Gastrocnemius medialis (tissue), 4 donors: Measurements from ENCODE around the gene TOR1AIP2. TPM values are rescaled to one million over a fixed set of nuclear protein-coding genes. Genes with fewer than 3 reads are reported as not detected.

ENCODE experiments used
- ATAC-seq, 2 donors: fragments of 150-250 bp; one replicate each; pipeline ENCODE4 v1.9.1; 2016
- DNase-seq, 2 donors: peaks; one replicate each; pipeline ENCODE4 v3.0.0-alpha.2; 2019
- H3K27ac ChIP-seq, 4 donors: fragments of 200-600 bp; sonication (generic); 1 replicate in 1 of 4; 2 replicates in 3 of 4; pipeline ENCODE4 v1.5.1; 2016 to 2018; ENCODE audit warnings: mild to moderate bottlenecking in 2 of 4, moderate library complexity in 1 of 4
- H3K27me3 ChIP-seq, 3 donors: fragments of 200-600 bp; sonication (generic) in 2 of 3; 1 replicate in 1 of 3; 2 replicates in 2 of 3; pipeline versions ENCODE4 v1.5.1 to v1.6.0; 2016 to 2019; ENCODE audit warnings: mild to moderate bottlenecking in 1 of 3, moderate library complexity in 1 of 3
- H3K36me3 ChIP-seq, 2 donors: fragments of 200-600 bp; sonication (generic) in 1 of 2; one replicate each; pipeline ENCODE4 v1.5.1; 2017 to 2018
- H3K4me1 ChIP-seq, 2 donors: fragments of 200-600 bp; sonication (generic) in 1 of 2; one replicate each; pipeline ENCODE4 v1.5.1; 2016 to 2017; ENCODE audit warnings: mild to moderate bottlenecking in 2 of 2
- H3K4me3 ChIP-seq, 4 donors: fragments of 200-600 bp; sonication (generic) in 3 of 4; 1 replicate in 1 of 4; 2 replicates in 3 of 4; pipeline ENCODE4 v1.5.1; 2016 to 2019; ENCODE audit warnings: mild to moderate bottlenecking in 2 of 4
- H3K9me3 ChIP-seq, 3 donors: fragments of 200-600 bp; sonication (generic) in 2 of 3; 1 replicate in 1 of 3; 2 replicates in 2 of 3; pipeline ENCODE4 v1.5.1; 2016 to 2019
- POLR2A ChIP-seq, 2 donors: fragments of 450-650 bp; IDR thresholded peaks; one replicate each; pipeline ENCODE4 v1.6.1; 2017; ENCODE audit warnings: antibody characterized with exemption in 2 of 2, mild to moderate bottlenecking in 2 of 2, moderate library complexity in 2 of 2
- in situ Hi-C, 4 donors: fragments of 200-750 bp; cut with MboI; loops; one replicate each; pipeline versions ENCODE4 v1.15.0 to v1.8.0; 2017; ENCODE audit warnings: low sequenced_read_pairs in 4 of 4
- intact Hi-C: fragments of 100-400 bp; cut with DNase I; formaldehyde crosslinking; loops from one replicate; pipeline ENCODE4 v1.15.1; 2023; ENCODE audit warnings: low total_unique reads
- total RNA-seq, 4 donors: library from RNA; depleted of rRNA; stranded (reverse); fragments of >200 nt; gene quantifications; one replicate each; pipeline versions ENCODE4 v1.1.0 to v1.2.3, GENCODE V29; 2016
- TF ChIP-seq, protein P1 (sequence below), 5 experiments: fragments of 450-650 bp in 3 of 5; fragments of 200-600 bp in 2 of 5; sonication (generic) in 2 of 5; IDR thresholded peaks in 4 of 5; conservative IDR thresholded peaks in 1 of 5; 1 replicate in 4 of 5; 2 replicates in 1 of 5; pipeline ENCODE4 v1.5.1; 2016 to 2019; ENCODE audit warnings: antibody characterized with exemption in 5 of 5, mild to moderate bottlenecking in 3 of 5, moderate library complexity in 3 of 5

The TOR1AIP2 gene
- total RNA-seq, 4 donors from 2014 or later, result 78.7 to 274 (median 129) TPM

- intact Hi-C loops, result no loop called here
- in situ Hi-C loops, result loop anchor here in 3 of 4 donors (25.0 kb wide), 3 partner anchors 94 to 169 kb away; no protein-coding TSS in a partner anchor
These were observed 40.2 kb upstream of the TOR1AIP2 start for GRCh38 chr1:179917601-179918429.

DNA sequence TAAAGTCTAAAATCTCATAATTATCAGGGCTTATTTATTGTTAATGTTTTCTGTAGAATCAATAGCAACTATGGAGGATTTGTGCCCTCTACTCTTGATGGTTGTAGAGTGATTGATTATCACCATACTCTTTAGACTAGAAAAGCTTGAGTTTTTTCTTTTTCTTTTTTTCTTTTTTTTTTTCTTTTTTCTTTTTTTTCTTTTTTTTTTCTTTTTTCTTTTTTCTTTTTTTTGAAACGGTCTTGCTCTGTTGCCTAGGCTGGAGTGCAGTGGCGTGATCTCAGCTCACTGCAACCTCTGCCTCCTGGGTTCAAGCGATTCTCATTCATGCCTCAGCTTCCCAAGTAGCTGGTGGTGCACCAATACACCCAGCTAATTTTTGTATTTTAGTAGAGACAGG lies 34.2 kb upstream of the TOR1AIP2 start:
- no peak overlapping the region for H3K4me3 ChIP-seq
- no peak for ATAC-seq
- H3K9me3 ChIP-seq, result no peaks in the 10 kb centered on the region
- no peaks in the 10 kb centered on the region for H3K27me3 ChIP-seq
- intact Hi-C loops (no loop called here), in situ Hi-C loops (loop anchor here in 3 of 4 donors (25.0 kb wide), 3 partner anchors 100 to 175 kb away; no protein-coding TSS in a partner anchor)
- peak overlapping the region in 2 of 4 donors; percentile 40 to 64 for H3K27ac ChIP-seq
- DNase-seq, result no peak
- TF ChIP-seq POLR2A (IDR thresholded peaks at IDR 0.05), result no peak
- TF ChIP-seq, protein P1, sequence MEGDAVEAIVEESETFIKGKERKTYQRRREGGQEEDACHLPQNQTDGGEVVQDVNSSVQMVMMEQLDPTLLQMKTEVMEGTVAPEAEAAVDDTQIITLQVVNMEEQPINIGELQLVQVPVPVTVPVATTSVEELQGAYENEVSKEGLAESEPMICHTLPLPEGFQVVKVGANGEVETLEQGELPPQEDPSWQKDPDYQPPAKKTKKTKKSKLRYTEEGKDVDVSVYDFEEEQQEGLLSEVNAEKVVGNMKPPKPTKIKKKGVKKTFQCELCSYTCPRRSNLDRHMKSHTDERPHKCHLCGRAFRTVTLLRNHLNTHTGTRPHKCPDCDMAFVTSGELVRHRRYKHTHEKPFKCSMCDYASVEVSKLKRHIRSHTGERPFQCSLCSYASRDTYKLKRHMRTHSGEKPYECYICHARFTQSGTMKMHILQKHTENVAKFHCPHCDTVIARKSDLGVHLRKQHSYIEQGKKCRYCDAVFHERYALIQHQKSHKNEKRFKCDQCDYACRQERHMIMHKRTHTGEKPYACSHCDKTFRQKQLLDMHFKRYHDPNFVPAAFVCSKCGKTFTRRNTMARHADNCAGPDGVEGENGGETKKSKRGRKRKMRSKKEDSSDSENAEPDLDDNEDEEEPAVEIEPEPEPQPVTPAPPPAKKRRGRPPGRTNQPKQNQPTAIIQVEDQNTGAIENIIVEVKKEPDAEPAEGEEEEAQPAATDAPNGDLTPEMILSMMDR (IDR thresholded peaks at IDR 0.05 in 4 of 5, conservative IDR thresholded peaks at IDR 0.05 in 1 of 5), result no peak
- H3K36me3 ChIP-seq, result peaks cover 0 to 76% of the 10 kb centered on the region in 2 donors
- H3K4me1 ChIP-seq, result peaks cover 0 to 9% of the 10 kb centered on the region in 2 donors

More at GRCh38 chr1:179917601-179918429, 40.2 kb upstream of the TOR1AIP2 start:
- Histone ChIP-seq H3K4me1 (no peaks in the 10 kb centered on the region), H3K9me3 (no peaks in the 10 kb centered on the region), H3K27ac (no peak overlapping the region), H3K27me3 (no peaks in the 10 kb centered on the region), H3K36me3 (peaks cover 0 to 85% of the 10 kb centered on the region in 2 donors), H3K4me3 (no peak overlapping the region)
- ATAC-seq, result no peak
- DNase-seq, result no peak
- TF ChIP-seq, protein P1 (IDR thresholded peaks at IDR 0.05 in 4 of 5, conservative IDR thresholded peaks at IDR 0.05 in 1 of 5), result no peak
- TF ChIP-seq POLR2A (IDR thresholded peaks at IDR 0.05), result no peak

GRCh38 chr1:179910934-179911333 lies 33.3 kb upstream of the TOR1AIP2 start:
- peaks cover 0 to 71% of the 10 kb centered on the region in 2 donors for H3K36me3 ChIP-seq
- H3K27ac ChIP-seq, result peak overlapping the region in 3 of 4 donors; percentile 40 to 64 (median 42)
- ATAC-seq (peak; percentile 52 to 65), DNase-seq (no peak)
- H3K4me1 ChIP-seq, result peaks cover 0 to 9% of the 10 kb centered on the region in 2 donors
- intact Hi-C loops, result no loop called here
- no peak overlapping the region for H3K4me3 ChIP-seq
- H3K27me3 ChIP-seq, result no peaks in the 10 kb centered on the region
- in situ Hi-C loops, result loop anchor here in 3 of 4 donors (25.0 kb wide), 3 partner anchors 101 to 176 kb away; no protein-coding TSS in a partner anchor
- H3K9me3 ChIP-seq, result no peaks in the 10 kb centered on the region
- no peak for TF ChIP-seq POLR2A (IDR thresholded peaks at IDR 0.05)
- TF ChIP-seq, protein P1 (IDR thresholded peaks at IDR 0.05 in 4 of 5, conservative IDR thresholded peaks at IDR 0.05 in 1 of 5), result no peak

DNA sequence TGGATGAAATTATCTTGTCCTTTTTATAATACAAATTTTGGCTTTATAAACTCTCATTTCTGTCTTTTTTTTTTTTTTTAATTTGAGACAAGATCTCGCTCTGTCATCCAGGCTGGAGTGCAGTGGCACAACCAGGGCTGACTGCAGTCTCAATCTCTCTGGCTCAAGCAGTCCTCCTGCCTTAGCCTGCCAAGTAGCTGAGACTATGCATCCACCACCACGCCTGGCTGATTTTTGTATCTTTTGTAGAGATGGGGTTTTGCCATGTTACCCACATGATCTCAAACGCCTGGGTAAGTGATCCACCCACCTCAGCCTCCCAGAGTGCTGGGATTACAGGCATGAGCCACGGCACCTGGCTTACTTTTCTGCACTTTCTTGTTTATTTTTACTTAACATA lies 12.0 kb upstream of the TOR1AIP2 start:
- no peak for DNase-seq
- in situ Hi-C loops, result loop anchor here in 1 of 4 donors (25.0 kb wide), 1 partner anchor 273 kb away; the partner anchor contains the start of gene QSOX1
- no peaks in the 10 kb centered on the region for H3K9me3 ChIP-seq
- peaks cover 0 to 64% of the 10 kb centered on the region in 2 donors for H3K36me3 ChIP-seq
- peaks cover 23 to 34% of the 10 kb centered on the region in 2 donors for H3K4me1 ChIP-seq
- intact Hi-C loops, result no loop called here
- no peak for ATAC-seq
- no peaks in the 10 kb centered on the region for H3K27me3 ChIP-seq
- H3K27ac ChIP-seq, result no peak overlapping the region
- TF ChIP-seq POLR2A (IDR thresholded peaks at IDR 0.05), result no peak
- TF ChIP-seq, protein P1 (IDR thresholded peaks at IDR 0.05 in 4 of 5, conservative IDR thresholded peaks at IDR 0.05 in 1 of 5), result no peak
- H3K4me3 ChIP-seq, result no peak overlapping the region
